Upper lobe of left lung (tissue), 4 donors: ENCODE results near the gene PPDPF.

Source experiments
- POLR2AphosphoS5 ChIP-seq, 2 donors: sonication (generic); formaldehyde crosslinking; IDR thresholded peaks; one replicate each; pipeline ENCODE4 v1.5.1; 2017; ENCODE audit warnings: antibody characterized with exemption in 2 of 2
- TF ChIP-seq, protein P1 (sequence below), 6 experiments: fragments of 450-650 bp in 4 of 6; fragments of 200-600 bp in 2 of 6; sonication (generic) in 2 of 6; IDR thresholded peaks; one replicate each; pipeline ENCODE4 v1.5.1; 2016 to 2019; ENCODE audit warnings: antibody characterized with exemption in 6 of 6

DNA sequence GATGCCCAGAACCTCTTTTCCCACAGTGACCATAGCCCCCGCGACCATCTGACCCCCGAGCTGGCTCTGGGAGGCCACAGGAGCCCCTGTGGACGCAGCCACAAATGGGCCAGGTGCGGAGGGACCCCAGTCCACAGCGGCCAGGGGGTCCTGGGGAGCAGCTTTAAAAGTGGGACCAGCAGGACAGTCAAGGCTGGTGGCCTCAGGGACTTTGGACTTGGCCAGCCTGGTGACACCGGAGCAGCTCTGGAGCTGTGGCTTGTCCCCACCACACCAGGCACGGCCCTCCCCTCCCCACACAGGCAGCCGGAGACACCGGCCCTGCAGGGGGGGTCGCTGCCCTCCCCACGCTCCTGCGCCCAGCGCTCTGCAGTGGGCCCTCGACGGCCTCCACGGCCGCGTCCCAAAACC lies 36.9 kb downstream of the PPDPF start:
- TF ChIP-seq, protein P1, sequence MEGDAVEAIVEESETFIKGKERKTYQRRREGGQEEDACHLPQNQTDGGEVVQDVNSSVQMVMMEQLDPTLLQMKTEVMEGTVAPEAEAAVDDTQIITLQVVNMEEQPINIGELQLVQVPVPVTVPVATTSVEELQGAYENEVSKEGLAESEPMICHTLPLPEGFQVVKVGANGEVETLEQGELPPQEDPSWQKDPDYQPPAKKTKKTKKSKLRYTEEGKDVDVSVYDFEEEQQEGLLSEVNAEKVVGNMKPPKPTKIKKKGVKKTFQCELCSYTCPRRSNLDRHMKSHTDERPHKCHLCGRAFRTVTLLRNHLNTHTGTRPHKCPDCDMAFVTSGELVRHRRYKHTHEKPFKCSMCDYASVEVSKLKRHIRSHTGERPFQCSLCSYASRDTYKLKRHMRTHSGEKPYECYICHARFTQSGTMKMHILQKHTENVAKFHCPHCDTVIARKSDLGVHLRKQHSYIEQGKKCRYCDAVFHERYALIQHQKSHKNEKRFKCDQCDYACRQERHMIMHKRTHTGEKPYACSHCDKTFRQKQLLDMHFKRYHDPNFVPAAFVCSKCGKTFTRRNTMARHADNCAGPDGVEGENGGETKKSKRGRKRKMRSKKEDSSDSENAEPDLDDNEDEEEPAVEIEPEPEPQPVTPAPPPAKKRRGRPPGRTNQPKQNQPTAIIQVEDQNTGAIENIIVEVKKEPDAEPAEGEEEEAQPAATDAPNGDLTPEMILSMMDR (IDR thresholded peaks at IDR 0.05) = no peak
- no peak for TF ChIP-seq POLR2AphosphoS5 (IDR thresholded peaks at IDR 0.05)
